Measurements from ENCODE around the gene ALOXE3. TPM values are rescaled to one million over a fixed set of nuclear protein-coding genes. Genes with fewer than 3 reads are reported as not detected.
A peak's percentile ranks its signal among the peaks of the same experiment; 100 is the strongest.

The ALOXE3 gene
- total RNA-seq, 2 donors from 2014 or later: 0.20 TPM; not detected in 1

GRCh38 chr17:8137645-8138373 lies 19.5 kb upstream of the ALOXE3 start:
- DNase-seq (ENCODE audit: low spot score): no peak
- no peaks in the 10 kb centered on the region for H3K27me3 ChIP-seq
- TF ChIP-seq CTCF (IDR thresholded peaks at IDR 0.05): no peak
- H3K4me3 ChIP-seq: peak overlapping the region in 1 of 2 donors; percentile 10
- peaks cover 0 to 32% of the 10 kb centered on the region in 2 donors for H3K4me1 ChIP-seq
- peaks cover 36% of the 10 kb centered on the region for H3K36me3 ChIP-seq
- peak overlapping the region; percentile 88 to 95 for H3K27ac ChIP-seq
- H3K9me3 ChIP-seq: no peaks in the 10 kb centered on the region

- DNase-seq (ENCODE audit: low spot score): no peak
- Histone ChIP-seq H3K27ac (no peak overlapping the region), H3K27me3 (no peaks in the 10 kb centered on the region), H3K4me3 (no peak overlapping the region), H3K4me1 (peaks cover 0 to 13% of the 10 kb centered on the region in 2 donors), H3K36me3 (no peaks in the 10 kb centered on the region), H3K9me3 (no peaks in the 10 kb centered on the region)
- no peak for TF ChIP-seq CTCF (IDR thresholded peaks at IDR 0.05)
Measured at GRCh38 chr17:8133941-8134340, 15.6 kb upstream of the ALOXE3 start.

GRCh38 chr17:8133399-8133798 lies 15.1 kb upstream of the ALOXE3 start:
- Histone ChIP-seq H3K4me1 (peaks cover 0 to 10% of the 10 kb centered on the region in 2 donors), H3K9me3 (no peaks in the 10 kb centered on the region), H3K27me3 (no peaks in the 10 kb centered on the region), H3K4me3 (no peak overlapping the region), H3K27ac (no peak overlapping the region), H3K36me3 (no peaks in the 10 kb centered on the region)
- no peak for TF ChIP-seq CTCF (IDR thresholded peaks at IDR 0.05)
- no peak for DNase-seq (ENCODE audit: low spot score)

GRCh38 chr17:8131844-8132441 lies 13.6 kb upstream of the ALOXE3 start:
- no peaks in the 10 kb centered on the region for H3K9me3 ChIP-seq
- no peak overlapping the region for H3K27ac ChIP-seq
- TF ChIP-seq CTCF (IDR thresholded peaks at IDR 0.05): no peak
- no peak for DNase-seq (ENCODE audit: low spot score)
- peaks cover 0 to 4% of the 10 kb centered on the region in 2 donors for H3K4me1 ChIP-seq
- no peaks in the 10 kb centered on the region for H3K27me3 ChIP-seq
- H3K4me3 ChIP-seq: no peak overlapping the region
- no peaks in the 10 kb centered on the region for H3K36me3 ChIP-seq

- Histone ChIP-seq H3K27me3 (no peaks in the 10 kb centered on the region), H3K4me1 (peaks cover 0 to 38% of the 10 kb centered on the region in 2 donors), H3K9me3 (no peaks in the 10 kb centered on the region), H3K4me3 (no peak overlapping the region), H3K36me3 (no peaks in the 10 kb centered on the region), H3K27ac (no peak overlapping the region)
- TF ChIP-seq CTCF (IDR thresholded peaks at IDR 0.05): no peak
- DNase-seq (ENCODE audit: low spot score): no peak
Measured at GRCh38 chr17:8128125-8128784, 9.9 kb upstream of the ALOXE3 start.
